Measurements from ENCODE around the gene RPL27A. TPM values are rescaled to one million over a fixed set of nuclear protein-coding genes. Genes with fewer than 3 reads are reported as not detected.

RPL27A gene
- polyA plus RNA-seq, 1 of the 3 experiments (the other 2 are of a cell fraction): 1,162 TPM

DNA sequence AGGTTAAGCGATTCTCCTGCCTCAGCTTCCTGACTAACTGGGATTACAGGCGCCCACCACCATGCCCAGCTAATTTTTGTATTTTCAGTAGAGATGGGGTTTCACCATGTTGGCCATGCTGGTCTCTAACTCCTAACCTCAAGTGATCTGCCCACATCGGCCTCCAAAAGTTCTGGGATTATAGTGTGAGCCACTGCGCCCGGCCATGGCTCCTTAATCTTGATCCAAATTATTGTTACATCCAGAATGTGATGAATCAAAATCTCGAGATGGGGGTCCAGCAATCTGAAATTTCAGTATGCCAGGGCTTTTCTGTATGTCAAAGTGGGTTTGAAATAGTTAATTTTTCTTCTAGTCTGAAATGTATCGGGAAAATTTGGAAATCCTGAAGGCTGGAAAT lies 3.7 kb downstream of the RPL27A start:
- peak overlapping the region in 1 of 2 experiments; percentile 90; a peak in 1 of 4 replicates for H3K27ac ChIP-seq (ENCODE audit: low read depth in 2 of 2, low read length in 1 of 2)
- WGBS (ENCODE audit: low lambda C conversion rate): 98% methylated on average over 7 of the region's 7 CpGs

DNA sequence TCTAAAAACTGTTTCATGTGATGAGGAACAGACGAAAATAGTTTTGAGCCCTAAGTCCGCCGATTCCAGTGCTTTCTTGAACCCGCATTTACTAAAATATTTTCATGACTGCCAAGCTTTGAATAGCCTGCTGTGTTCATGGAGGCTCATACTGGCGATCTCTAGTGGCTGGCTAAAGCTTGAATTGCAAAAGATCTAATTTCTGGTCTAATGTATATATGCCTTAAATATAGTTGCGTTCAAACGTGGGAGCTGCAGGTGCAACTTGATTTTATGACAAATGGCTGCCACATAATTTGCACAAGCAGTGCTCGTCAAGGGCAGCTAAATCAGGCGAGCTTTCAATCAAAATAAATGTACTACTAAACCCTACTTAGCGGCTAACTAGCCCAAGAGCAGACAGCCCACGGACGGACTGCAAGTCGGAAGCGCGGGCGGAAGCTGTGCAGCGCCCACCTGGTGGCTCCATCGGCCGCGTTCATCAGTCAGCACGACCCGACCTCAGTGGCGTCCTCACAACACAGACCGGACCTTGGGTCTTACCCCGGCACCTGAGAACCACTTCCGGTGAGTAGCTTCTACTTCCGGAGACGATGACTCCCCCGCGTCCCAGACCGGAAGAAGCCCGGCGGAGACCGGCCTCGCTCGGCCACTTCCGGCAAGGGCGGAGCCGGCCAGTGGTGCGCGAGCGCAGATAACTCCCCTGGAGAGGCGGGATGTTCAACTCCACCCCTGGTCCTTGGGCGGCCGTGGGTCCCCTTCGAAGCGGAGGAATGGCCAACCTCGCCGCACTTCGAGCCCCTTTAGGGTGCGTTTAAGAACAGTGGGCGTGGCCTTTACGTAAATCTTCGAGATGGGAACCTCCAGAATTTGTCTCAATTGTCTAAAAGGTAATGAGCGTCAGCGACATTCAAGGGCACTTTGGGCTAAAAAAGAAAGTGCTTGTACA lies 6.1 kb downstream of the RPL27A start:
- Histone ChIP-seq H4K20me1 (ENCODE audit: insufficient read depth) (peaks cover 15% of the 10 kb centered on the region), H3K9ac (peak overlapping the region; percentile 67), H3K9me3 (no peaks in the 10 kb centered on the region), H3K4me1 (ENCODE audit: control insufficient read depth in 1 of 2, insufficient read depth in 2 of 2, low read depth in 1 of 2, low read length in 1 of 2) (peaks cover 24 to 32% of the 10 kb centered on the region in 2 experiments; a peak in 3 of 4 replicates), H3K79me2 (ENCODE audit: insufficient read depth) (peaks cover 57% of the 10 kb centered on the region), H3K27ac (ENCODE audit: low read depth in 2 of 2, low read length in 1 of 2) (peak overlapping the region; percentile 90 to 96), H3F3A (replicated peaks; ENCODE audit: insufficient read depth) (peaks cover 58% of the 10 kb centered on the region), H3K4me3 (ENCODE audit: low read depth in 2 of 2, low read length in 1 of 2) (peak overlapping the region; percentile 68), H2AFZ (ENCODE audit: low read depth) (no peak overlapping the region; the same call in 1 of the 2 replicates), H3K27me3 (ENCODE audit: insufficient read depth) (no peaks in the 10 kb centered on the region), H3K9me2 (no peaks in the 10 kb centered on the region), H3K36me3 (replicated peaks in 1 of 2; ENCODE audit: control insufficient read depth in 1 of 2, insufficient read depth in 2 of 2, low read length in 1 of 2) (peaks cover 54 to 65% of the 10 kb centered on the region in 2 experiments), H3K4me2 (peak overlapping the region; percentile 85)
- DNase-seq: peak; percentile 95
- CTCF ChIA-PET: interaction anchor here (0.6 to 1.6 kb wide), 13 partner anchors 10 to 495 kb away, joined by 3 to 7 read pairs (median 3); partner anchors contain the start of gene LMO1
- 4% methylated on average over 29 of the region's 56 CpGs for WGBS (ENCODE audit: low lambda C conversion rate)
- POLR2A ChIA-PET: interaction anchor here (0.5 to 2.8 kb wide), 16 partner anchors 10 to 771 kb away, joined by 3 to 37 read pairs (median 5); partner anchors contain the start of genes AKIP1, TMEM9B and ZNF143
- TF ChIP-seq POLR2AphosphoS5 (IDR thresholded peaks at IDR 0.05; ENCODE audit: low read depth, low read length): peak; percentile 99
- TF ChIP-seq, protein P1, sequence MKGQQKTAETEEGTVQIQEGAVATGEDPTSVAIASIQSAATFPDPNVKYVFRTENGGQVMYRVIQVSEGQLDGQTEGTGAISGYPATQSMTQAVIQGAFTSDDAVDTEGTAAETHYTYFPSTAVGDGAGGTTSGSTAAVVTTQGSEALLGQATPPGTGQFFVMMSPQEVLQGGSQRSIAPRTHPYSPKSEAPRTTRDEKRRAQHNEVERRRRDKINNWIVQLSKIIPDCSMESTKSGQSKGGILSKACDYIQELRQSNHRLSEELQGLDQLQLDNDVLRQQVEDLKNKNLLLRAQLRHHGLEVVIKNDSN (IDR thresholded peaks at IDR 0.05; ENCODE audit: borderline replicate concordance, low read depth): no peak
- peak; percentile 95 for TF ChIP-seq CHD2 (IDR thresholded peaks at IDR 0.05; ENCODE audit: low read length, partially characterized antibody)
- TF ChIP-seq NRF1 (IDR thresholded peaks at IDR 0.05; ENCODE audit: low read depth, low read length): peak; percentile 75
- TF ChIP-seq TAF1 (IDR thresholded peaks at IDR 0.05; ENCODE audit: borderline replicate concordance, low read depth, low read length): peak; percentile 94
- TF ChIP-seq JUND (IDR thresholded peaks at IDR 0.05): peak; percentile 13; the same call in 1 of the 2 replicates
- peak in 1 of 2 experiments; percentile 40; a peak in 1 of 4 replicates for TF ChIP-seq EP300 (IDR thresholded peaks at IDR 0.05; ENCODE audit: borderline replicate concordance in 1 of 2, low read depth in 1 of 2, low read length in 1 of 2)
- TF ChIP-seq, protein P2, sequence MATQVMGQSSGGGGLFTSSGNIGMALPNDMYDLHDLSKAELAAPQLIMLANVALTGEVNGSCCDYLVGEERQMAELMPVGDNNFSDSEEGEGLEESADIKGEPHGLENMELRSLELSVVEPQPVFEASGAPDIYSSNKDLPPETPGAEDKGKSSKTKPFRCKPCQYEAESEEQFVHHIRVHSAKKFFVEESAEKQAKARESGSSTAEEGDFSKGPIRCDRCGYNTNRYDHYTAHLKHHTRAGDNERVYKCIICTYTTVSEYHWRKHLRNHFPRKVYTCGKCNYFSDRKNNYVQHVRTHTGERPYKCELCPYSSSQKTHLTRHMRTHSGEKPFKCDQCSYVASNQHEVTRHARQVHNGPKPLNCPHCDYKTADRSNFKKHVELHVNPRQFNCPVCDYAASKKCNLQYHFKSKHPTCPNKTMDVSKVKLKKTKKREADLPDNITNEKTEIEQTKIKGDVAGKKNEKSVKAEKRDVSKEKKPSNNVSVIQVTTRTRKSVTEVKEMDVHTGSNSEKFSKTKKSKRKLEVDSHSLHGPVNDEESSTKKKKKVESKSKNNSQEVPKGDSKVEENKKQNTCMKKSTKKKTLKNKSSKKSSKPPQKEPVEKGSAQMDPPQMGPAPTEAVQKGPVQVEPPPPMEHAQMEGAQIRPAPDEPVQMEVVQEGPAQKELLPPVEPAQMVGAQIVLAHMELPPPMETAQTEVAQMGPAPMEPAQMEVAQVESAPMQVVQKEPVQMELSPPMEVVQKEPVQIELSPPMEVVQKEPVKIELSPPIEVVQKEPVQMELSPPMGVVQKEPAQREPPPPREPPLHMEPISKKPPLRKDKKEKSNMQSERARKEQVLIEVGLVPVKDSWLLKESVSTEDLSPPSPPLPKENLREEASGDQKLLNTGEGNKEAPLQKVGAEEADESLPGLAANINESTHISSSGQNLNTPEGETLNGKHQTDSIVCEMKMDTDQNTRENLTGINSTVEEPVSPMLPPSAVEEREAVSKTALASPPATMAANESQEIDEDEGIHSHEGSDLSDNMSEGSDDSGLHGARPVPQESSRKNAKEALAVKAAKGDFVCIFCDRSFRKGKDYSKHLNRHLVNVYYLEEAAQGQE (IDR thresholded peaks at IDR 0.05; ENCODE audit: low read depth, low read length): peak; percentile 17; the same call in 1 of the 2 replicates
- no peak for TF ChIP-seq RFX5 (IDR thresholded peaks at IDR 0.05; ENCODE audit: low read length)
- TF ChIP-seq EZH2phosphoT487 (IDR thresholded peaks at IDR 0.05; ENCODE audit: borderline replicate concordance, low read depth): no peak
- TF ChIP-seq SMC3 (IDR thresholded peaks at IDR 0.05; ENCODE audit: low read depth, low read length): peak; percentile 30; the same call in 1 of the 2 replicates
- TF ChIP-seq MEF2A (IDR thresholded peaks at IDR 0.05; ENCODE audit: borderline replicate concordance, low read depth): no peak
- TF ChIP-seq FOXM1 (IDR thresholded peaks at IDR 0.05; ENCODE audit: low read depth): no peak
- TF ChIP-seq, protein P3, sequence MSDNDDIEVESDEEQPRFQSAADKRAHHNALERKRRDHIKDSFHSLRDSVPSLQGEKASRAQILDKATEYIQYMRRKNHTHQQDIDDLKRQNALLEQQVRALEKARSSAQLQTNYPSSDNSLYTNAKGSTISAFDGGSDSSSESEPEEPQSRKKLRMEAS (IDR thresholded peaks at IDR 0.05; ENCODE audit: low read depth): peak; percentile 72

More for the DNA sequence above, 3.7 kb downstream of the RPL27A start:
- CTCF ChIA-PET: no interaction called here
- H4K20me1 ChIP-seq (ENCODE audit: insufficient read depth): peaks cover 15% of the 10 kb centered on the region
- peaks cover 24 to 35% of the 10 kb centered on the region in 2 experiments; a peak in 3 of 4 replicates for H3K4me1 ChIP-seq (ENCODE audit: control insufficient read depth in 1 of 2, insufficient read depth in 2 of 2, low read depth in 1 of 2, low read length in 1 of 2)
- no peaks in the 10 kb centered on the region for H3K9me3 ChIP-seq
- H3K4me3 ChIP-seq (ENCODE audit: low read depth in 2 of 2, low read length in 1 of 2): no peak overlapping the region
- TF ChIP-seq ELF1 (IDR thresholded peaks at IDR 0.05) (no peak), TEAD4 (IDR thresholded peaks at IDR 0.05; ENCODE audit: borderline replicate concordance, insufficient read depth) (no peak), NRF1 (IDR thresholded peaks at IDR 0.05; ENCODE audit: low read depth, low read length) (no peak), CHD2 (IDR thresholded peaks at IDR 0.05; ENCODE audit: low read length, partially characterized antibody) (no peak), RFX5 (IDR thresholded peaks at IDR 0.05; ENCODE audit: low read length) (no peak)
- TF ChIP-seq, protein P4, sequence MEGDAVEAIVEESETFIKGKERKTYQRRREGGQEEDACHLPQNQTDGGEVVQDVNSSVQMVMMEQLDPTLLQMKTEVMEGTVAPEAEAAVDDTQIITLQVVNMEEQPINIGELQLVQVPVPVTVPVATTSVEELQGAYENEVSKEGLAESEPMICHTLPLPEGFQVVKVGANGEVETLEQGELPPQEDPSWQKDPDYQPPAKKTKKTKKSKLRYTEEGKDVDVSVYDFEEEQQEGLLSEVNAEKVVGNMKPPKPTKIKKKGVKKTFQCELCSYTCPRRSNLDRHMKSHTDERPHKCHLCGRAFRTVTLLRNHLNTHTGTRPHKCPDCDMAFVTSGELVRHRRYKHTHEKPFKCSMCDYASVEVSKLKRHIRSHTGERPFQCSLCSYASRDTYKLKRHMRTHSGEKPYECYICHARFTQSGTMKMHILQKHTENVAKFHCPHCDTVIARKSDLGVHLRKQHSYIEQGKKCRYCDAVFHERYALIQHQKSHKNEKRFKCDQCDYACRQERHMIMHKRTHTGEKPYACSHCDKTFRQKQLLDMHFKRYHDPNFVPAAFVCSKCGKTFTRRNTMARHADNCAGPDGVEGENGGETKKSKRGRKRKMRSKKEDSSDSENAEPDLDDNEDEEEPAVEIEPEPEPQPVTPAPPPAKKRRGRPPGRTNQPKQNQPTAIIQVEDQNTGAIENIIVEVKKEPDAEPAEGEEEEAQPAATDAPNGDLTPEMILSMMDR (IDR thresholded peaks at IDR 0.05): no peak
- POLR2A ChIA-PET: no interaction called here
- no peaks in the 10 kb centered on the region for H3K27me3 ChIP-seq (ENCODE audit: insufficient read depth)
- H3F3A ChIP-seq (replicated peaks; ENCODE audit: insufficient read depth): peaks cover 58% of the 10 kb centered on the region
- no peak overlapping the region for H2AFZ ChIP-seq (ENCODE audit: low read depth)
- H3K79me2 ChIP-seq (ENCODE audit: insufficient read depth): peaks cover 61% of the 10 kb centered on the region
- no peak for DNase-seq
- H3K4me2 ChIP-seq: no peak overlapping the region
- peaks cover 38 to 50% of the 10 kb centered on the region in 2 experiments for H3K36me3 ChIP-seq (replicated peaks in 1 of 2; ENCODE audit: control insufficient read depth in 1 of 2, insufficient read depth in 2 of 2, low read length in 1 of 2)
- no peaks in the 10 kb centered on the region for H3K9me2 ChIP-seq
- no peak overlapping the region; the same call in 1 of the 2 replicates for H3K9ac ChIP-seq
